Progenitor cell of endocrine pancreas (in vitro differentiated cells): ENCODE data around the gene PAIP2. TPM values are rescaled to one million over a fixed set of nuclear protein-coding genes. Genes with fewer than 3 reads are reported as not detected.
A peak's percentile ranks its signal among the peaks of the same experiment; 100 is the strongest.

Experiments
- DNase-seq: peaks from one replicate; pipeline ENCODE4 v3.0.0; 2021; ENCODE audit warnings: low spot score; ENCODE audit not compliant: unreplicated experiment
- H3K27ac Mint-ChIP-seq: 2 replicates; pipeline ENCODE4 v1.8.0; 2021; ENCODE audit warnings: mild to moderate bottlenecking, moderate library complexity, mixed read lengths
- H3K27me3 Mint-ChIP-seq: 2 replicates; pipeline ENCODE4 v1.8.0; 2021; ENCODE audit warnings: mixed read lengths
- H3K36me3 Mint-ChIP-seq: 2 replicates; pipeline ENCODE4 v1.8.0; 2022; ENCODE audit warnings: mixed read lengths; ENCODE audit not compliant: insufficient read depth
- H3K4me1 Mint-ChIP-seq: 2 replicates; pipeline ENCODE4 v1.8.0; 2021; ENCODE audit warnings: low read depth, mixed read lengths
- H3K4me3 Mint-ChIP-seq: 2 replicates; pipeline ENCODE4 v1.8.0; 2021; ENCODE audit warnings: low read depth, mild to moderate bottlenecking, moderate library complexity, mixed read lengths
- H3K9me3 Mint-ChIP-seq: 2 replicates; pipeline ENCODE4 v1.8.0; 2021; ENCODE audit warnings: low read depth, mixed read lengths
- CTCF ChIP-seq: fragments of 200-600 bp; sonication (generic); IDR thresholded peaks from one replicate; pipeline ENCODE4 v1.5.0; 2021; ENCODE audit warnings: antibody characterized with exemption, mild to moderate bottlenecking; ENCODE audit not compliant: unreplicated experiment
- total RNA-seq: library from RNA; stranded (reverse); gene quantifications from 2 replicates; pipeline ENCODE4 v1.2.1, GENCODE V29; 2021

PAIP2 gene
- total RNA-seq, 1 donor from 2014 or later: 97.4 TPM

DNA sequence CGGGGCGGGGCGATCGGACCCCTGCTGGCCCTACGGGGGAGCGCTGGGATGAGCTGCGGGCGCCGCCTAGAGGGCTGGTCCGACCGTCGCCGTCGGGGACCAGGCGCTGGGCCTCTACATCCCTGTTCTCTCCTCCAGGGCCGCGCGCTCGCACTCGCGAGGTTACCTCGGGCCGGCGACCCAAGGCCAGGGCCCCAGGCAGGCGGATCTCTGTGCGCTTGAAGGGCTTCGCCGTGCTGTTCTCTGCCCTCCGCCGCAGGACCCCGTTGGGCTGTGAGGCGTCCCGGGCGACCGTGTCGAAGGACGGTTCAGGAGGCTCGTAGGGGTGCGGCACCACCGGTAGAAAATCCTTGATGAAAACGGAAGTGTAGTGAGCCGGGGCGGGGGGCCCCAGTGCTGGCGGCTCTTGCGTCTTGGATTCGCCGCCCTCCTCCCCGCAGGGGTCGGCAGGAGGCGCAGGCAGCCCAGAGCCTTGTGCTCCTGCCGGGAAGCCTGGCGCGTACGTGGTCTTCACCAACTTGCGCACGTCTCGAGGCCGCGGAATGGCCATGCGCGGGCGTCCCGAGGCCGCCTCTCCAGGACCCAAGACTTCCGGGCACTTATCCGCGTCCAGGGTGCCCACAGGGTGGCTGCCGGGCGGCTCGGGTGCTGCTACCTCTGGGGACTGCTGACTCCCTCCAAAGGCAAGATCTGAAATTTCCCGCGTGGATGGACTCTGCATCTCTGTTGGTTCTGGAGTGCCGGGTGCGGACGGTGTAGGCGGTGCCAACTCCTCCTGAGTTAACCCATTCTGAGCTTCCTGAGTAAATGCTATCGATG, 51.2 kb downstream of the PAIP2 start:
- Mint-ChIP-seq H3K4me1 (peaks cover 4% of the 10 kb centered on the region), H3K9me3 (no peaks in the 10 kb centered on the region), H3K4me3 (peak overlapping the region; percentile 73), H3K36me3 (no peaks in the 10 kb centered on the region), H3K27me3 (peaks cover 42% of the 10 kb centered on the region), H3K27ac (no peak overlapping the region)
- TF ChIP-seq CTCF: peak; percentile 75
- peak; percentile 67 for DNase-seq

GRCh38 chr5:139393497-139394122, 52.0 kb downstream of the PAIP2 start:
- H3K27me3 Mint-ChIP-seq: peaks cover 42% of the 10 kb centered on the region
- TF ChIP-seq CTCF: no peak
- no peak overlapping the region for H3K27ac Mint-ChIP-seq
- peak overlapping the region; percentile 73 for H3K4me3 Mint-ChIP-seq
- no peak for DNase-seq
- H3K9me3 Mint-ChIP-seq: no peaks in the 10 kb centered on the region
- peaks cover 2% of the 10 kb centered on the region for H3K4me1 Mint-ChIP-seq
- H3K36me3 Mint-ChIP-seq: no peaks in the 10 kb centered on the region

GRCh38 chr5:139394123-139394653, 52.5 kb downstream of the PAIP2 start:
- H3K4me3 Mint-ChIP-seq: peak overlapping the region; percentile 73

GRCh38 chr5:139394654-139395566, 53.3 kb downstream of the PAIP2 start, which contains the start of gene PROB1:
PROB1 (minus strand) TSS chr5:139395104; CDS start chr5:139395081, 23 bp downstream.
- Mint-ChIP-seq H3K27me3 (peaks cover 42% of the 10 kb centered on the region), H3K4me1 (peaks cover 2% of the 10 kb centered on the region), H3K27ac (no peak within 1 kb of the TSS), H3K4me3 (peak within 1 kb of the TSS; percentile 73), H3K9me3 (no peaks in the 10 kb centered on the region), H3K36me3 (no peaks in the 10 kb centered on the region)
- TF ChIP-seq CTCF: no peak
- no peak for DNase-seq

More at GRCh38 chr5:139394123-139394653, 52.5 kb downstream of the PAIP2 start:
- peak; percentile 72 for TF ChIP-seq CTCF
- Mint-ChIP-seq H3K36me3 (no peaks in the 10 kb centered on the region), H3K4me1 (peaks cover 2% of the 10 kb centered on the region), H3K27ac (no peak overlapping the region), H3K27me3 (peaks cover 42% of the 10 kb centered on the region), H3K9me3 (no peaks in the 10 kb centered on the region)
- DNase-seq: peak; percentile 68
